GM23338 (cell line): ENCODE results near the gene ARG2. TPM values are rescaled to one million over a fixed set of nuclear protein-coding genes. Genes with fewer than 3 reads are reported as not detected.
A peak's percentile ranks its signal among the peaks of the same experiment; 100 is the strongest.

Experiments used
- ATAC-seq: fragments of 200-7000 bp; cut with Tn5 transposase; 3 replicates; pipeline ENCODE4 v1.9.1; 2020
- DNase-seq: peaks from one replicate; pipeline ENCODE4 v3.0.0-alpha.2; 2015; ENCODE audit warnings: low spot score
- H2AFZ ChIP-seq: fragments of 200-600 bp; sonication (generic); 2 replicates; pipeline ENCODE4 v1.8.0; 2016; ENCODE audit warnings: antibody characterized with exemption, mild to moderate bottlenecking, moderate library complexity
- H3F3A ChIP-seq: fragments of 200-600 bp; sonication (generic); replicated peaks from 2 replicates; pipeline ENCODE4 v1.8.0; 2017; ENCODE audit warnings: antibody characterized with exemption, mixed run types, low read depth
- H3K27ac ChIP-seq: fragments of 200-600 bp; sonication (generic); 2 replicates; pipeline ENCODE4 v1.6.1; 2016; ENCODE audit warnings: low read depth
- H3K27me3 ChIP-seq: fragments of 200-600 bp; sonication (generic); 2 replicates; pipeline ENCODE4 v1.8.0; 2016; ENCODE audit warnings: mild to moderate bottlenecking, mixed run types, moderate library complexity; ENCODE audit not compliant: insufficient read depth
- H3K36me3 ChIP-seq: fragments of 200-600 bp; sonication (generic); 2 replicates; pipeline ENCODE4 v1.8.0; 2016; ENCODE audit warnings: mild to moderate bottlenecking; ENCODE audit not compliant: insufficient read depth
- H3K4me1 ChIP-seq: fragments of 200-600 bp; sonication (generic); 2 replicates; pipeline ENCODE4 v1.8.0; 2016; ENCODE audit warnings: mild to moderate bottlenecking, moderate library complexity; ENCODE audit not compliant: insufficient read depth
- H3K4me2 ChIP-seq: fragments of 200-600 bp; sonication (generic); 2 replicates; pipeline ENCODE4 v1.7.1; 2017; ENCODE audit warnings: mixed run types
- H3K4me3 ChIP-seq: fragments of 200-600 bp; sonication (generic); 2 replicates; pipeline ENCODE4 v1.6.1; 2016; ENCODE audit warnings: mixed run types
- H3K79me2 ChIP-seq: fragments of 200-600 bp; sonication (generic); replicated peaks from 2 replicates; pipeline ENCODE4 v1.8.0; 2017; ENCODE audit warnings: mild to moderate bottlenecking; ENCODE audit not compliant: insufficient read depth
- H3K9me2 ChIP-seq: fragments of 200-600 bp; sonication (generic); 2 replicates; pipeline ENCODE4 v1.8.0; 2017; ENCODE audit not compliant: insufficient read depth
- H4K20me1 ChIP-seq: fragments of 200-600 bp; sonication (generic); replicated peaks from 2 replicates; pipeline ENCODE4 v1.8.0; 2017; ENCODE audit warnings: mild to moderate bottlenecking; ENCODE audit not compliant: insufficient read depth
- H3K27ac Mint-ChIP-seq: 2 replicates; pipeline ENCODE4 v1.8.0; 2020; ENCODE audit warnings: inconsistent platforms, mild to moderate bottlenecking, moderate library complexity, mixed read lengths
- H3K27me3 Mint-ChIP-seq: 3 replicates; pipeline ENCODE4 v1.8.0; 2022; ENCODE audit warnings: low read depth, mild to moderate bottlenecking, moderate library complexity, mixed read lengths, inconsistent platforms; ENCODE audit not compliant: insufficient read depth, poor library complexity
- H3K36me3 Mint-ChIP-seq: 3 replicates; pipeline ENCODE4 v1.8.0; 2021; ENCODE audit warnings: low read depth, mild to moderate bottlenecking, inconsistent platforms, moderate library complexity, mixed read lengths
- H3K4me1 Mint-ChIP-seq: 3 replicates; pipeline ENCODE4 v1.8.0; 2020; ENCODE audit warnings: mild to moderate bottlenecking, inconsistent platforms, mixed read lengths
- H3K4me3 Mint-ChIP-seq: 3 replicates; pipeline ENCODE4 v1.8.0; 2021; ENCODE audit warnings: moderate library complexity, mild to moderate bottlenecking, inconsistent platforms, mixed read lengths
- H3K9me3 Mint-ChIP-seq: 3 replicates; pipeline ENCODE4 v1.8.0; 2020; ENCODE audit warnings: moderate library complexity, mild to moderate bottlenecking, inconsistent platforms, mixed read lengths
- CREB1 ChIP-seq: fragments of 250-450 bp; sonication (Bioruptor Pico); IDR thresholded peaks from 2 replicates; pipeline ENCODE4 v1.5.0; 2020; ENCODE audit warnings: low read depth, mild to moderate bottlenecking, moderate library complexity
- ETS1 ChIP-seq: IDR thresholded peaks from 2 replicates; pipeline ENCODE4 v1.6.1; 2016; ENCODE audit warnings: antibody characterized with exemption
- EZH2 ChIP-seq: fragments of 200-600 bp; sonication (generic); IDR thresholded peaks from one replicate; pipeline ENCODE4 v1.8.0; 2017; ENCODE audit warnings: antibody characterized with exemption, mild to moderate bottlenecking, low read depth; ENCODE audit not compliant: unreplicated experiment
- EZH2phosphoT487 ChIP-seq: fragments of 200-600 bp; sonication (generic); IDR thresholded peaks from one replicate; pipeline ENCODE4 v1.8.1; 2018; ENCODE audit warnings: antibody characterized with exemption; ENCODE audit not compliant: unreplicated experiment
- JUNB ChIP-seq: IDR thresholded peaks from one replicate; pipeline ENCODE4 v1.6.1; 2016; ENCODE audit warnings: antibody characterized with exemption; ENCODE audit not compliant: unreplicated experiment
- NANOG ChIP-seq: IDR thresholded peaks from 2 replicates; pipeline ENCODE4 v1.6.1; 2016; ENCODE audit warnings: antibody characterized with exemption, borderline replicate concordance
- REST ChIP-seq: IDR thresholded peaks from one replicate; pipeline ENCODE4 v1.6.1; 2018; ENCODE audit warnings: antibody characterized with exemption; ENCODE audit not compliant: unreplicated experiment
- ZNF114 ChIP-seq: fragments of 250-450 bp; sonication (Bioruptor Pico); IDR thresholded peaks from 2 replicates; pipeline ENCODE4 v1.5.0; 2020; ENCODE audit warnings: mild to moderate bottlenecking, moderate library complexity
- ZNF331 ChIP-seq: fragments of 250-450 bp; sonication (Bioruptor Pico); IDR thresholded peaks from 2 replicates; pipeline ENCODE4 v1.5.0; 2020; ENCODE audit warnings: low read depth, mild to moderate bottlenecking, moderate library complexity
- polyA plus RNA-seq: library from polyadenylated mRNA; unstranded; fragments of >200 nt; fragmentation: Nextera tagmentation; extraction: Ambion mirVana; gene quantifications from 2 replicates; pipeline ENCODE4 v1.2.1, GENCODE V29; 2016
- total RNA-seq: library from RNA; depleted of rRNA; stranded (reverse); fragments of >200 nt; shearing (Covaris generic); gene quantifications from 2 replicates; pipeline ENCODE4 v1.2.3, GENCODE V29; 2014
- TF ChIP-seq, protein P1 (sequence below), 2 experiments: fragments of 200-600 bp in 1 of 2; sonication (generic) in 1 of 2; conservative IDR thresholded peaks; 2 replicates each; pipeline versions ENCODE4 v1.5.1 to v1.6.1; 2016 to 2017; ENCODE audit warnings: antibody characterized with exemption in 2 of 2, low read depth in 2 of 2, mild to moderate bottlenecking in 2 of 2, moderate library complexity in 1 of 2

ARG2 gene
- total and polyA plus RNA-seq, 2 experiments from 2014 or later: 42.7 to 69.4 TPM

- TF ChIP-seq, protein P1, sequence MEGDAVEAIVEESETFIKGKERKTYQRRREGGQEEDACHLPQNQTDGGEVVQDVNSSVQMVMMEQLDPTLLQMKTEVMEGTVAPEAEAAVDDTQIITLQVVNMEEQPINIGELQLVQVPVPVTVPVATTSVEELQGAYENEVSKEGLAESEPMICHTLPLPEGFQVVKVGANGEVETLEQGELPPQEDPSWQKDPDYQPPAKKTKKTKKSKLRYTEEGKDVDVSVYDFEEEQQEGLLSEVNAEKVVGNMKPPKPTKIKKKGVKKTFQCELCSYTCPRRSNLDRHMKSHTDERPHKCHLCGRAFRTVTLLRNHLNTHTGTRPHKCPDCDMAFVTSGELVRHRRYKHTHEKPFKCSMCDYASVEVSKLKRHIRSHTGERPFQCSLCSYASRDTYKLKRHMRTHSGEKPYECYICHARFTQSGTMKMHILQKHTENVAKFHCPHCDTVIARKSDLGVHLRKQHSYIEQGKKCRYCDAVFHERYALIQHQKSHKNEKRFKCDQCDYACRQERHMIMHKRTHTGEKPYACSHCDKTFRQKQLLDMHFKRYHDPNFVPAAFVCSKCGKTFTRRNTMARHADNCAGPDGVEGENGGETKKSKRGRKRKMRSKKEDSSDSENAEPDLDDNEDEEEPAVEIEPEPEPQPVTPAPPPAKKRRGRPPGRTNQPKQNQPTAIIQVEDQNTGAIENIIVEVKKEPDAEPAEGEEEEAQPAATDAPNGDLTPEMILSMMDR (conservative IDR thresholded peaks at IDR 0.05; ENCODE audit: low read depth in 2 of 2): no peak
- TF ChIP-seq EZH2phosphoT487 (no peak), ZNF331 (CRISPR knock-in tag) (no peak), REST (no peak), ZNF114 (CRISPR knock-in tag) (no peak), ETS1 (no peak), EZH2 (no peak), CREB1 (CRISPR knock-in tag) (no peak)
These were observed 32.5 kb downstream of the ARG2 start (continued) for GRCh38 chr14:67652189-67652588.

GRCh38 chr14:67653651-67654280, 34.0 kb downstream of the ARG2 start:
- no peaks in the 10 kb centered on the region for H3K9me2 ChIP-seq
- ATAC-seq: no peak
- H3K27me3 ChIP-seq: no peaks in the 10 kb centered on the region
- H3K4me3 Mint-ChIP-seq: no peak overlapping the region
- no peaks in the 10 kb centered on the region for H3K4me1 ChIP-seq
- no peak overlapping the region for H3K27ac ChIP-seq
- peaks cover 10% of the 10 kb centered on the region; the same call in 1 of the 2 replicates for H4K20me1 ChIP-seq
- no peaks in the 10 kb centered on the region for H3F3A ChIP-seq
- no peaks in the 10 kb centered on the region for H3K4me1 Mint-ChIP-seq
- no peak overlapping the region for H2AFZ ChIP-seq
- H3K79me2 ChIP-seq: no peaks in the 10 kb centered on the region
- no peak overlapping the region for H3K4me3 ChIP-seq
- no peak for TF ChIP-seq NANOG
- TF ChIP-seq ZNF331 (CRISPR knock-in tag): no peak
- no peak for TF ChIP-seq JUNB
- no peak for TF ChIP-seq EZH2phosphoT487
- no peak for TF ChIP-seq ZNF114 (CRISPR knock-in tag)
- TF ChIP-seq ETS1: no peak
- H3K36me3 Mint-ChIP-seq: peaks cover 72% of the 10 kb centered on the region
- no peaks in the 10 kb centered on the region for H3K27me3 Mint-ChIP-seq
- no peak for DNase-seq
- H3K4me2 ChIP-seq: no peak overlapping the region
- no peaks in the 10 kb centered on the region for H3K9me3 Mint-ChIP-seq
- peak overlapping the region; percentile 92 for H3K27ac Mint-ChIP-seq
- peaks cover 33% of the 10 kb centered on the region for H3K36me3 ChIP-seq
